ENCODE data around the gene COQ7. TPM values are rescaled to one million over a fixed set of nuclear protein-coding genes. Genes with fewer than 3 reads are reported as not detected.

COQ7 gene
- polyA plus RNA-seq, 1 experiment: 14.2 TPM

GRCh38 chr16:19073344-19073743 lies 5.9 kb downstream of the COQ7 start:
- ChIA-PET POLR2A (no interaction called here), CTCF (interaction anchor here (1.2 to 2.9 kb wide), 4 partner anchors 13 to 429 kb away, joined by 3 to 27 read pairs (median 13); partner anchors contain the start of gene TMC7)
- TF ChIP-seq CTCF (IDR thresholded peaks at IDR 0.05; ENCODE audit: low read depth, low read length): no peak
- Histone ChIP-seq H3K4me3 (ENCODE audit: low read depth, low read length) (no peak overlapping the region), H3K9me3 (ENCODE audit: control insufficient read depth, insufficient read depth, low read length) (no peaks in the 10 kb centered on the region), H3K27ac (ENCODE audit: low read depth, low read length) (no peak overlapping the region), H3K27me3 (ENCODE audit: control insufficient read depth, insufficient read depth, low read length) (no peaks in the 10 kb centered on the region)
- DNase-seq (ENCODE audit: low read depth, low spot score): no peak

DNA sequence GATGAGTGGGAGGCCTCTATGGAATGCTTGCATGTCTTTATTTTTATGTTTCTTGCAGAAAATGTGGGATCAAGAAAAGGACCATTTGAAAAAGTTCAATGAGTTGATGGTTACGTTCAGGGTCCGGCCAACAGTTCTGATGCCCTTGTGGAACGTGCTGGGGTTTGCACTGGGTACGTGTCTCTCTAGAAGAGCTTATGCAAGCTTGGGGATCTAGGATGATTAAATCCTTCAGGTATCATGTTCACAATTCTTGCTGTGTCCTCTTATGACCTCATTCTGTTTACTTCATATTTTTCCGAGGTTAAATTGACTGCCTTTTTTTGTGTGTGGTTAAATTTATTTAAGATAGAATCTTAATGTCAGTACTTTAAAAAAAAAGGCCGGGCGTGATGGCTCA lies 6.4 kb downstream of the COQ7 start:
- Histone ChIP-seq H3K9me3 (ENCODE audit: control insufficient read depth, insufficient read depth, low read length) (no peaks in the 10 kb centered on the region), H3K27me3 (ENCODE audit: control insufficient read depth, insufficient read depth, low read length) (no peaks in the 10 kb centered on the region), H3K27ac (ENCODE audit: low read depth, low read length) (no peak overlapping the region), H3K4me3 (ENCODE audit: low read depth, low read length) (no peak overlapping the region)
- ChIA-PET POLR2A (no interaction called here), CTCF (interaction anchor here (1.1 to 2.9 kb wide), 6 partner anchors 12 to 104 kb away, joined by 3 to 27 read pairs (median 7); partner anchors contain the start of gene TMC7)
- TF ChIP-seq CTCF (IDR thresholded peaks at IDR 0.05; ENCODE audit: low read depth, low read length): no peak
- no peak for DNase-seq (ENCODE audit: low read depth, low spot score)

- no peaks in the 10 kb centered on the region for H3K9me3 ChIP-seq (ENCODE audit: control insufficient read depth, insufficient read depth, low read length)
- no peak overlapping the region for H3K4me3 ChIP-seq (ENCODE audit: low read depth, low read length)
- no peaks in the 10 kb centered on the region for H3K27me3 ChIP-seq (ENCODE audit: control insufficient read depth, insufficient read depth, low read length)
- ChIA-PET CTCF (interaction anchor here (0.7 to 1.5 kb wide), 3 partner anchors 10 to 70 kb away, joined by 3 to 9 read pairs (median 6); no protein-coding TSS in a partner anchor), POLR2A (interaction anchor here (1.0 kb wide), 1 partner anchor 8 kb away, joined by 6 read pairs; the partner anchor contains the start of gene COQ7)
- no peak for DNase-seq (ENCODE audit: low read depth, low spot score)
- no peak for TF ChIP-seq CTCF (IDR thresholded peaks at IDR 0.05; ENCODE audit: low read depth, low read length)
- H3K27ac ChIP-seq (ENCODE audit: low read depth, low read length): no peak overlapping the region
Observed at GRCh38 chr16:19075511-19075910, 8.1 kb downstream of the COQ7 start.

- no peak overlapping the region for H3K27ac ChIP-seq (ENCODE audit: low read depth, low read length)
- TF ChIP-seq CTCF (IDR thresholded peaks at IDR 0.05; ENCODE audit: low read depth, low read length): no peak
- ChIA-PET POLR2A (no interaction called here), CTCF (interaction anchor here (0.6 to 1.6 kb wide), 3 partner anchors 8 to 919 kb away, joined by 5 to 11 read pairs (median 7); partner anchors contain the start of gene TMC7)
- H3K9me3 ChIP-seq (ENCODE audit: control insufficient read depth, insufficient read depth, low read length): no peaks in the 10 kb centered on the region
- no peaks in the 10 kb centered on the region for H3K27me3 ChIP-seq (ENCODE audit: control insufficient read depth, insufficient read depth, low read length)
- DNase-seq (ENCODE audit: low read depth, low spot score): no peak
- H3K4me3 ChIP-seq (ENCODE audit: low read depth, low read length): no peak overlapping the region
Observed at GRCh38 chr16:19077879-19078278, 10.5 kb downstream of the COQ7 start.

GRCh38 chr16:19083670-19084069 lies 16.3 kb downstream of the COQ7 start:
- ChIA-PET POLR2A (no interaction called here), CTCF (interaction anchor here (1.1 to 4.4 kb wide), 4 partner anchors 95 to 419 kb away, joined by 3 to 101 read pairs (median 45); no protein-coding TSS in a partner anchor)
- no peak overlapping the region for H3K4me3 ChIP-seq (ENCODE audit: low read depth, low read length)
- no peak for TF ChIP-seq CTCF (IDR thresholded peaks at IDR 0.05; ENCODE audit: low read depth, low read length)
- no peaks in the 10 kb centered on the region for H3K27me3 ChIP-seq (ENCODE audit: control insufficient read depth, insufficient read depth, low read length)
- no peak for DNase-seq (ENCODE audit: low read depth, low spot score)
- H3K27ac ChIP-seq (ENCODE audit: low read depth, low read length): no peak overlapping the region
- no peaks in the 10 kb centered on the region for H3K9me3 ChIP-seq (ENCODE audit: control insufficient read depth, insufficient read depth, low read length)
